ENCODE measurements around the gene FIBCD1. TPM values are rescaled to one million over a fixed set of nuclear protein-coding genes. Genes with fewer than 3 reads are reported as not detected.

The FIBCD1 gene
- total RNA-seq, 4 donors from 2014 or later = 0.40 to 0.83 (median 0.42) TPM; not detected in 1

DNA sequence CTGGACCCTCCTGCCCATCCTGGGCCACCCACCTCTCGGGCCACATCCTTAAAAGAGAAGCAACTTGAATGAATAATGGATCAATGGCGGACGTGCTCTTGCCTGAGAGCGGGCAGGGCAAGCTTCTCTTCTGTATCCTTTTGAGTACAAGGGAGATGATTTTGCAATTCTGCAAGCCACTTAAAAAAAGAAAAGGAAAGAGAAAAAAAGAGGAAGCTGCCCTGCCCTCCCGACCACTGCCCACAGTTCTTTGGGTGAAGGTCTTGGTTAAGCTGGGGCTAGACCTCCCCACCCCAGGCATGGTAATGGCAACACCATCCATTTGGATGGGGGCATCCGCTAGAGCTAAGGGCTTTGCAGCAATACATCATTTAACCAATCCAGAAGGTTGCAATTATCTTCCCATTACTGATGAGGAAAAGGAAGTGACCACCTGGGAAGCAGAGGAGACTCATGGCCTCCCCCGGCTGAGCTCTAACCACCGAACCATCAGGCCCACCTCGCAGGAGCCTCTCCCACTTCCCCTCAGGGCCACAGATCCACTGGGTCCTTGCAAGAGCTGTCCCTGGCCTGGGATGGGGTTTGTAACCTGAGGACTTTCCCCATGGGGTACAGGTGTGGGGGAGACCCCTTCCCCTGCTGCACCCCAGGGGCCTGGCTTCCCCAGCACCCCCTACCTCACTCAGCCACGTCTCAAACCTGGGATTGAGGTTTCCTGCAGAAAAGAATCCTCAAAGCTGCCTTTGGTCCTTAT is 42.1 kb upstream of the FIBCD1 start:
- H3K4me1 ChIP-seq = no peaks in the 10 kb centered on the region
- intact Hi-C loops (cut with DNase I) = no loop called here

DNA sequence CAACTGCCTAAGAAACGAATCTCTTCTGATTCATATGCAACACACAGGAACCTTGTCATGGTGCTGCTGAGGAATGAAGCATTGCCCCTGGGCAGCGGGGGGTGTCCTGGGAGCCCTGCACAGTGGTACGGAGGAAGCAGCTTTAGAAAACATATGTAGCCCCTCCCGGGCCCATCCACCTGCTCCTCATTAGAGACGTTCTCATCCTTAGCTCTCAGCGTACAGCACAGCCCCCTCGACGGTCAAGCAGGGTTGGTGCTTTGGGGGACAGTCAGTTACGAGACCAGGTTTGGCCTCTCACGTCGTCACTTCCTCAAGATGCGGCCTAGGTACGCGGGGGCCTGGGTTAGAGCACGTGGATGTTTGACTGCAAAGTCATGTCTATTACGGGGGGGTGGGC is 41.5 kb upstream of the FIBCD1 start:
- Histone ChIP-seq H3K9me3 (no peaks in the 10 kb centered on the region), H3K27me3 (peaks cover 0 to 36% (median 0%) of the 10 kb centered on the region in 4 donors), H3K4me1 (no peaks in the 10 kb centered on the region), H3K36me3 (no peaks in the 10 kb centered on the region), H3K4me3 (no peak overlapping the region), H3K27ac (replicated peaks in 1 of 4) (no peak overlapping the region)
- DNase-seq (ENCODE audit: extremely low spot score) = no peak
- intact Hi-C loops (cut with DNase I) = no loop called here
- whole genome bisulfite sequencing = 72% methylated on average over 13 of the region's 16 CpGs
- no peak for TF ChIP-seq POLR2AphosphoS5 (IDR thresholded peaks at IDR 0.05)
- TF ChIP-seq EP300 (IDR thresholded peaks at IDR 0.05) = no peak
- no peak for TF ChIP-seq CTCF (IDR thresholded peaks at IDR 0.05)
- no peak for TF ChIP-seq POLR2A (IDR thresholded peaks at IDR 0.05; ENCODE audit: low read depth)

More for the DNA sequence above, 42.1 kb upstream of the FIBCD1 start:
- H3K27ac ChIP-seq (replicated peaks in 1 of 4) = no peak overlapping the region
- WGBS = 67% methylated on average over 9 of the region's 10 CpGs
- no peaks in the 10 kb centered on the region for H3K9me3 ChIP-seq
- TF ChIP-seq CTCF (IDR thresholded peaks at IDR 0.05) = no peak
- TF ChIP-seq POLR2A (IDR thresholded peaks at IDR 0.05; ENCODE audit: low read depth) = no peak
- no peak for TF ChIP-seq POLR2AphosphoS5 (IDR thresholded peaks at IDR 0.05)
- no peak for TF ChIP-seq EP300 (IDR thresholded peaks at IDR 0.05)
- no peaks in the 10 kb centered on the region for H3K36me3 ChIP-seq
- H3K4me3 ChIP-seq = no peak overlapping the region
- peaks cover 0 to 42% (median 0%) of the 10 kb centered on the region in 4 donors for H3K27me3 ChIP-seq
- DNase-seq (ENCODE audit: extremely low spot score) = no peak

DNA sequence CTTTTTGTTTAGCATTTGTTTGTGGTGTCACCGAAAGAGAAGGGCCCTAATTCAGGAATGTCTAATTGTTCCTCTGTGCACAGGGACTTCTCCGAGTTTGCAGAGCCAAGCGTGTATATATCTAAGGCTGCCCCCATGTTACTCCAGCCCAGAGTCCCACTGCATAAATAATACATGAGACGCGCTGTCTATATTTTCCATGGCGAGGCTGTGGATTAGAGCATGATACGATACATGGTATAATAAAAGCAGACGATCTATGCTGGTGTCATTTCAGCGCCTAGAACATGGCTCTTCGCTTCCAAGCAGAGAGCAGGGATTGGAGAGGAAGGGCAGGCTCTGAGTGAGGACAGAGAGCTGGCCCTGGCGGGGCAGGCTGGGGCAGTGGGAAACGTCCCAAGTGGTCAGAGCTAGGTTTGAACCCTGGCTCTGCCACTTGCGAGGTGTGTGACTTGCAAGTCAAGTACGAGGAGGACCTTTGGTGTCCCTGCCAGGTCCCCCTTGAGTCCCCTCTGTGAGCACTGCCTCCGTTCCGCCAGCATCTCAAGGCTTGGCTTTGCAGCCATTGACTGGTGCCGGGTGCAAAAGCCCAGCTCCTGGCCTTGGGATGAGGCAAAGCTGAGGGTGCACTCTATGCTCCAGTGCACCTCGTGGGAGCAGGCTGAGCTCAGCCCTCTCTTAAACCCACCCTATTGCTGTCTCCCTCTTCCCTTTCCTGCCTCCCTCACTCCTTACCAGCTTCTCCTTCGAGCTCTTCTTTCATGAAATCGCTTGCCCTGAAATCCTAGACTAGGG is 40.7 kb upstream of the FIBCD1 start:
- no peak overlapping the region for H3K4me3 ChIP-seq
- H3K9me3 ChIP-seq = no peaks in the 10 kb centered on the region
- H3K27me3 ChIP-seq = peaks cover 0 to 35% (median 0%) of the 10 kb centered on the region in 4 donors
- 86% methylated on average over 20 of the region's 20 CpGs for WGBS
- no peak for TF ChIP-seq POLR2A (IDR thresholded peaks at IDR 0.05; ENCODE audit: low read depth)
- TF ChIP-seq POLR2AphosphoS5 (IDR thresholded peaks at IDR 0.05) = no peak
- TF ChIP-seq CTCF (IDR thresholded peaks at IDR 0.05) = no peak
- no peak for TF ChIP-seq EP300 (IDR thresholded peaks at IDR 0.05)
- intact Hi-C loops (cut with DNase I) = no loop called here
- no peak overlapping the region for H3K27ac ChIP-seq (replicated peaks in 1 of 4)
- H3K36me3 ChIP-seq = no peaks in the 10 kb centered on the region
- no peaks in the 10 kb centered on the region for H3K4me1 ChIP-seq
- DNase-seq (ENCODE audit: extremely low spot score) = no peak

GRCh38 chr9:130977811-130978221 is 38.8 kb upstream of the FIBCD1 start:
- no peaks in the 10 kb centered on the region for H3K36me3 ChIP-seq
- 51% methylated on average over 16 of the region's 16 CpGs for WGBS
- H3K4me1 ChIP-seq = no peaks in the 10 kb centered on the region
- intact Hi-C loops (cut with DNase I) = no loop called here
- no peak overlapping the region for H3K27ac ChIP-seq (replicated peaks in 1 of 4)
- TF ChIP-seq POLR2AphosphoS5 (IDR thresholded peaks at IDR 0.05) (no peak), EP300 (IDR thresholded peaks at IDR 0.05) (no peak), CTCF (IDR thresholded peaks at IDR 0.05) (no peak), POLR2A (IDR thresholded peaks at IDR 0.05; ENCODE audit: low read depth) (no peak)
- H3K4me3 ChIP-seq = no peak overlapping the region
- H3K9me3 ChIP-seq = no peaks in the 10 kb centered on the region
- peaks cover 0 to 48% (median 5%) of the 10 kb centered on the region in 4 donors for H3K27me3 ChIP-seq
- DNase-seq (ENCODE audit: extremely low spot score) = no peak
